PC-9 (cell line): ENCODE measurements around the gene LRRC23.

Source experiments
- EZH2 ChIP-seq: fragments of 200-600 bp; sonication (generic); IDR thresholded peaks from 2 replicates; pipeline ENCODE4 v1.8.0; 2017; ENCODE audit warnings: antibody characterized with exemption, low read depth
- TF ChIP-seq, protein P1 (sequence below): fragments of 200-600 bp; sonication (generic); conservative IDR thresholded peaks from 2 replicates; pipeline ENCODE4 v1.6.1; 2017; ENCODE audit warnings: mixed run types, antibody characterized with exemption, mild to moderate bottlenecking, moderate library complexity

DNA sequence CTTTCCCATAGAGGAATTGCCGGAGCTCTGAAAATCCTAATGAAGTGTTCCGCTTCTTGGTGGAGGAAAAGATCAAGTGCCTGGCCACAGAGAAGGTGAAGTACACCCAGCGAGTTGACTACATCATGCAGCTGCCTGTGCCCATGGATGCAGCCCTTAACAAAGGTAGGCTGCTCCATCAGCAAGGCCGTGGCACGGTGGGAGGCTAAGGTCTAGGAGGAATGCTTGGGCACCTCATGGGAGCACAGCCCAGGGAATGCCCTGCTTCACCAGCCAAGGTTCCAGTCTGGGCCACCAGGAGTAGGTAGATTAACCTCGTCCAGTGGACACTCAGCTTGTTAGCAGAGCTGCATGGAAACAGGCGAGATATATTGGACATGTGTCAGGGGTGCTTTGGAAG, 43.7 kb upstream of the LRRC23 start:
- TF ChIP-seq, protein P1, sequence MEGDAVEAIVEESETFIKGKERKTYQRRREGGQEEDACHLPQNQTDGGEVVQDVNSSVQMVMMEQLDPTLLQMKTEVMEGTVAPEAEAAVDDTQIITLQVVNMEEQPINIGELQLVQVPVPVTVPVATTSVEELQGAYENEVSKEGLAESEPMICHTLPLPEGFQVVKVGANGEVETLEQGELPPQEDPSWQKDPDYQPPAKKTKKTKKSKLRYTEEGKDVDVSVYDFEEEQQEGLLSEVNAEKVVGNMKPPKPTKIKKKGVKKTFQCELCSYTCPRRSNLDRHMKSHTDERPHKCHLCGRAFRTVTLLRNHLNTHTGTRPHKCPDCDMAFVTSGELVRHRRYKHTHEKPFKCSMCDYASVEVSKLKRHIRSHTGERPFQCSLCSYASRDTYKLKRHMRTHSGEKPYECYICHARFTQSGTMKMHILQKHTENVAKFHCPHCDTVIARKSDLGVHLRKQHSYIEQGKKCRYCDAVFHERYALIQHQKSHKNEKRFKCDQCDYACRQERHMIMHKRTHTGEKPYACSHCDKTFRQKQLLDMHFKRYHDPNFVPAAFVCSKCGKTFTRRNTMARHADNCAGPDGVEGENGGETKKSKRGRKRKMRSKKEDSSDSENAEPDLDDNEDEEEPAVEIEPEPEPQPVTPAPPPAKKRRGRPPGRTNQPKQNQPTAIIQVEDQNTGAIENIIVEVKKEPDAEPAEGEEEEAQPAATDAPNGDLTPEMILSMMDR, result no peak
- no peak for TF ChIP-seq EZH2
